ENCODE data around the gene ZBED4. TPM values are rescaled to one million over a fixed set of nuclear protein-coding genes. Genes with fewer than 3 reads are reported as not detected.
A peak's percentile ranks its signal among the peaks of the same experiment; 100 is the strongest.

The ZBED4 gene
- total RNA-seq, 1 donor from 2014 or later, result 22.7 TPM

DNA sequence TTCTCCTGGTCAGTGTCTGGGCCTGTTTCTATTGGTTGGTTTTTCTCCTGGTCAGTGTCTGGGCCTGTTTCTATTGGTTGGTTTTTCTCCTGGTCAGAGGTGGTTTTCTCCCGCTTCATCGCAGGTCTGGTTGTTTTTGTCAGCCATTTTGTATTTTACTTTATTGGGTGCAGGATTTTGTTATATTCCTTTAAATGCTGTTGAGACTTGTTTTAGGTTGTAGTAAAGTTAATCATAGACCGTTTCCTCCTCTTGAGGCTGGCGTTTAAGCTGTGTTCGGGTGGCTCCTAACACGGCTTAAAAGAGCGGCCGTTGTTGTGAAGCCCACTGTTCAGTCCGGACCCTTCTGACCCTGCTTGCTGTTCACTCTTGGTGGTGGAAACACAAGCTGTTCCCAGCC is 26.2 kb downstream of the ZBED4 start:
- Histone ChIP-seq H3K4me1 (ENCODE audit: insufficient read depth, low read length) (peaks cover 16% of the 10 kb centered on the region), H3K27me3 (ENCODE audit: insufficient read depth, low read length) (no peaks in the 10 kb centered on the region), H3K79me2 (ENCODE audit: insufficient read depth, low read length) (peaks cover 93% of the 10 kb centered on the region), H3K27ac (ENCODE audit: low read depth, low read length) (no peak overlapping the region), H3K9me3 (ENCODE audit: insufficient read depth, low read depth, low read length) (no peaks in the 10 kb centered on the region), H4K20me1 (ENCODE audit: insufficient read depth, low read length) (peaks cover 78% of the 10 kb centered on the region), H3K9ac (ENCODE audit: low read length) (no peak overlapping the region), H3K36me3 (ENCODE audit: insufficient read depth, low read length) (no peaks in the 10 kb centered on the region), H3K4me2 (ENCODE audit: low read length) (peak overlapping the region; percentile 65), H2AFZ (ENCODE audit: low read depth, low read length) (no peak overlapping the region), H3K4me3 (ENCODE audit: insufficient read depth, low read depth, low read length) (no peak overlapping the region)
- Mint-ChIP-seq H3K4me3 (ENCODE audit: unreplicated experiment) (no peak overlapping the region), H3K27me3 (ENCODE audit: low read depth, unreplicated experiment) (no peaks in the 10 kb centered on the region), H3K36me3 (ENCODE audit: low read depth, unreplicated experiment) (peaks cover 32% of the 10 kb centered on the region), H3K9me3 (ENCODE audit: unreplicated experiment) (no peaks in the 10 kb centered on the region), H3K27ac (ENCODE audit: unreplicated experiment) (peak overlapping the region; percentile 58), H3K4me1 (ENCODE audit: low read depth, unreplicated experiment) (peaks cover 18% of the 10 kb centered on the region)
- no peak for TF ChIP-seq CTCF (IDR thresholded peaks at IDR 0.05; ENCODE audit: insufficient read depth, low read depth, low read length)
- no peak for DNase-seq (ENCODE audit: low read depth)
- FAIRE-seq, result no peak

DNA sequence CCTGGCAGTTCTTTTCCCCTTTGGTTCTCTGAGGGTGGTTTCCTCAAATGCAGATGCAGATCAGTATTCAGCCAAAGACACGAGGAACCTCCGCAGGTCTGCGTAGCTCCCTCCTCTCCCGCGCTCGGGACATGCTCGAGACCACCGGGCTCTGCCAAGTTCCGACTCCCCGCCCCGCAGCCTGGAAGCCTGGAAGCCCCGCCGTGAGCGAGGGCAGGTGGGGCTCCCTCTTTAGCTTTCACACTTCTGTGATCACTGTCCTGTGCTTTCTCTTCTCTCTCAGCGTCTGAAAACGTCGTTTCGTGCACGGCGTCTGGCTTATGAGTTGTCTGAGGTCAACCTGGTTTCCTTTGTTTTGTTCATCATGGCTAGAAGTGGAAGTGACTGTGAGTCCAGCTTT is 26.6 kb downstream of the ZBED4 start:
- Mint-ChIP-seq H3K36me3 (ENCODE audit: low read depth, unreplicated experiment) (peaks cover 32% of the 10 kb centered on the region), H3K27ac (ENCODE audit: unreplicated experiment) (peak overlapping the region; percentile 58), H3K4me3 (ENCODE audit: unreplicated experiment) (peak overlapping the region; percentile 64), H3K9me3 (ENCODE audit: unreplicated experiment) (no peaks in the 10 kb centered on the region), H3K4me1 (ENCODE audit: low read depth, unreplicated experiment) (peaks cover 18% of the 10 kb centered on the region), H3K27me3 (ENCODE audit: low read depth, unreplicated experiment) (no peaks in the 10 kb centered on the region)
- Histone ChIP-seq H3K27ac (ENCODE audit: low read depth, low read length) (no peak overlapping the region), H3K9me3 (ENCODE audit: insufficient read depth, low read depth, low read length) (no peaks in the 10 kb centered on the region), H3K9ac (ENCODE audit: low read length) (no peak overlapping the region), H2AFZ (ENCODE audit: low read depth, low read length) (no peak overlapping the region), H3K79me2 (ENCODE audit: insufficient read depth, low read length) (peaks cover 93% of the 10 kb centered on the region), H3K27me3 (ENCODE audit: insufficient read depth, low read length) (no peaks in the 10 kb centered on the region), H3K4me2 (ENCODE audit: low read length) (peak overlapping the region; percentile 65), H3K4me1 (ENCODE audit: insufficient read depth, low read length) (peaks cover 16% of the 10 kb centered on the region), H4K20me1 (ENCODE audit: insufficient read depth, low read length) (peaks cover 78% of the 10 kb centered on the region), H3K4me3 (ENCODE audit: insufficient read depth, low read depth, low read length) (no peak overlapping the region), H3K36me3 (ENCODE audit: insufficient read depth, low read length) (no peaks in the 10 kb centered on the region)
- FAIRE-seq (no peak), DNase-seq (ENCODE audit: low read depth) (no peak)
- TF ChIP-seq CTCF (IDR thresholded peaks at IDR 0.05; ENCODE audit: insufficient read depth, low read depth, low read length) (no peak), EZH2 (IDR thresholded peaks at IDR 0.05; ENCODE audit: insufficient read depth, low read length) (no peak)

DNA sequence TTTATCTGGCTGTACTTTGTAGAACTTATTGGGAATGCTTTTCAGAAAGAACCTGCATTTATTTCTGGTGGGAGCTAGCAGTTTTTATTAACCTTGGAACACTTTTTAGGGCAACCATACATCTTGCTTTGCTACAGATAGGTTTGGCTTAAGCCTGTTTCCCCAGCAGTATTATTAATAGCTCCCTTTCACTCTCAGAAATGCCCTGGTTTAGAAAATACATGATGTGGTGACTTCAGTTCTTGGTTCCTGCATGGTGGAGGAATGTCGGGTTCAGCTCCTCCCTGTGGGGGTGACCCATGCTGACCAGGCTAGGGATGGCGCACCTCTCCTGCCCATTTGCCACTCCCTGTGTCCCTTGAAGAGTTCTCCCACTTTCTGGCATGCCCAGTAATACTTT is 28.2 kb downstream of the ZBED4 start:
- Mint-ChIP-seq H3K27ac (ENCODE audit: unreplicated experiment) (no peak overlapping the region), H3K4me1 (ENCODE audit: low read depth, unreplicated experiment) (peaks cover 18% of the 10 kb centered on the region), H3K36me3 (ENCODE audit: low read depth, unreplicated experiment) (peaks cover 39% of the 10 kb centered on the region), H3K27me3 (ENCODE audit: low read depth, unreplicated experiment) (no peaks in the 10 kb centered on the region), H3K4me3 (ENCODE audit: unreplicated experiment) (no peak overlapping the region), H3K9me3 (ENCODE audit: unreplicated experiment) (no peaks in the 10 kb centered on the region)
- no peak overlapping the region for H3K4me3 ChIP-seq (ENCODE audit: insufficient read depth, low read depth, low read length)
- DNase-seq (ENCODE audit: low read depth), result no peak
- peaks cover 16% of the 10 kb centered on the region for H3K4me1 ChIP-seq (ENCODE audit: insufficient read depth, low read length)
- no peak overlapping the region for H2AFZ ChIP-seq (ENCODE audit: low read depth, low read length)
- H3K36me3 ChIP-seq (ENCODE audit: insufficient read depth, low read length), result peaks cover 3% of the 10 kb centered on the region
- TF ChIP-seq EZH2 (IDR thresholded peaks at IDR 0.05; ENCODE audit: insufficient read depth, low read length) (no peak), CTCF (IDR thresholded peaks at IDR 0.05; ENCODE audit: insufficient read depth, low read depth, low read length) (no peak)
- no peak for FAIRE-seq
- peak overlapping the region; percentile 57 for H3K4me2 ChIP-seq (ENCODE audit: low read length)
- H3K79me2 ChIP-seq (ENCODE audit: insufficient read depth, low read length), result peaks cover 93% of the 10 kb centered on the region
- no peak overlapping the region for H3K27ac ChIP-seq (ENCODE audit: low read depth, low read length)
- peaks cover 81% of the 10 kb centered on the region for H4K20me1 ChIP-seq (ENCODE audit: insufficient read depth, low read length)
- no peak overlapping the region for H3K9ac ChIP-seq (ENCODE audit: low read length)
- H3K27me3 ChIP-seq (ENCODE audit: insufficient read depth, low read length), result no peaks in the 10 kb centered on the region
- no peaks in the 10 kb centered on the region for H3K9me3 ChIP-seq (ENCODE audit: insufficient read depth, low read depth, low read length)

All from astrocyte (in vitro differentiated cells and primary cell).